Limb (tissue), 2 donors: ENCODE results near the gene ADGRG7.
A peak's percentile ranks its signal among the peaks of the same experiment; 100 is the strongest.

Source experiments
- DNase-seq, 2 donors: peaks; one replicate each; pipeline ENCODE4 v3.0.0-alpha.2; 2016; ENCODE audit errors: extremely low spot score in 2 of 2

ADGRG7 gene

DNA sequence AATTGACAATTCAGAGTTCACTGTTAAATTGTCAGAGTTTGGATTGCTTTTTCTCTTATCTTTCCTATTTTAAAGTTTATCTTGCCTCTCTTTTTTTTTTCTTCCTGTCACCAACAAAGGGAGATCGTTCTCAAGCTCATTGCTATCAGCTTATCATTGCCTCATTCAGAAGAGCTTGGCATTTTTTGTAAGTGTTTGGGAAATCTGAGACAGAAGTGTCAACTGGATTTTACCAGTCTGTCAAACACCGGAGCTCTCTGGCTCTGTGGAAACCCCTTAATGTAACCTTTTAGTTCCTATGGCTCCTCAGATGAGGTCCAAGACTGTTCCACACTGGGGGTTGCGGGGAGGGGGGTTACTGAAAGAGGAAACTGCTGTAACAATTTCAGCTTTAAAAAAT lies 89.3 kb downstream of the ADGRG7 start:
- DNase-seq: no peak

DNA sequence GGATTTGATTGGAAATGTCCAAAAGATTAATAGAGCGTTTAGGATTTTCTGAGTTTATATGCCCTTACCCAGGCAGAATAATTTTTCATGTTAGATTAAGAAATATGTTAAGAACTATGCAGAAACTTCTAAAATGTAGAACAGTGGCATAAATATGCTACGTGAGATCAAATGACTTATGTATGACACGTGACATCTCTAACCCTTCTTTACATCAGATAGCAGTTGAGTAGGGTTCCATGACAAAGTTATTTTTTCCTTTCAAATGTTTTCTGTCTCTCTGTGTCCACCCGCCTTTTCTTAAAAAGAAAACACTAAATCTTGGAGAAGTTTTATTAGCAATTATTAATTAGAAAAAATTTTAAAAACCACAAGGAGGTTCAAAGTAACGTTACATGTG lies 91.3 kb downstream of the ADGRG7 start:
- no peak for DNase-seq

DNA sequence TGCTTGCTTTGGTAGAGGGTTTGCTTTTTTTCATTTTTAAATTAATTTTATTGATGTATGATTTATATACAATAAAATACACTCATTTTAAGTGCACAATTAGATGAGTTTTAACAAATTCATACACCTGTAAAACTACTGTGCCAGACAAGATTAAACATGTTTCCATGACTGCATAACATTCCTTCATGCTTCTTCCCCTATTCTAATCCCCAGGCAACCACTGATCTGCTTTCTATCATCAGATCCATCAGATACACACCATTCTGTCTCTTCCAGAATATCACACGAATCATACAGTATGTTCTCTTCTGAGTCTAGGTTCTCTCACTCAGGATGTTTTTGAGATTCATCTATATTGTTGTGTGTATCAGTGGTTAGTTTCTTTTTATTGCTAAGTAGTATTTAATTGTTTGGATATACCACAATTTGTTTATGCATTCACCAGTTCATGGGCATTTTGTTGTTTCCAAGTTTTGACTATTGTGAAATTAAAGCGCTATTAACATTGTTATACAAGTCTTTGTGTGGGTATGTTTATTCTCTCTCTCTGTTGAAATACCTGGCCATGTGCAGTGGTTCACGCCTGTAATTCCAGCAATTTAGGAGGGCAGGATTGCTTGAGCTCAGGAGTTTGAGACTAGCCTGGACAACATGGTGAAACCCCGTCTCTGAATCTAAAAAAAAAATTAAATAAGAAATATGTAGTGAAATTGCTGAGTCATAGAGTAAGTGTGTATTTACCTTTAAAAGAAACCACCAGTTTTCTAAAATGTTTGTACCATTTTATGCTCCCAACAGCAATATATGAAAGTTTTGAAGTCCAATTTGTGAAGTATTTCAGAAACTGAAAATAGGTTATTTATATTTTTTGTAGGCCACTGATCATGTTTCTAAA lies 92.9 kb downstream of the ADGRG7 start:
- DNase-seq: no peak

DNA sequence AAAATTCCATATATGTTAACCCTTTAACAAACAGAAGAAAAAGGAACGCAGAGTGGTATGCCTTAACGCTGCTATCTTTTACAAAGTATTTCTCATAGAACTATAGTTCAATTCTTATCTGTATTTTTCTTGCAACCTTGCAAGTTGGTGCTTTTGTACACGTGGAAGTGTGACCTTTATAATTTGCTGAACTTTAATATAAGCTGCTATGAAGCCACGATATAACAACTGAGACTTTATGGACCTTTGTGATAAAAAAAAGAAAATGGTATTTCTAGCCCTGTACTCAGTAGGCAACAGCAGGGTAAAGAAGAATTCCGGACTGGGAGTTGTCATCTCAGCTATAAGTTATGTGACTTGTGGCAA lies 93.6 kb downstream of the ADGRG7 start:
- DNase-seq: no peak

DNA sequence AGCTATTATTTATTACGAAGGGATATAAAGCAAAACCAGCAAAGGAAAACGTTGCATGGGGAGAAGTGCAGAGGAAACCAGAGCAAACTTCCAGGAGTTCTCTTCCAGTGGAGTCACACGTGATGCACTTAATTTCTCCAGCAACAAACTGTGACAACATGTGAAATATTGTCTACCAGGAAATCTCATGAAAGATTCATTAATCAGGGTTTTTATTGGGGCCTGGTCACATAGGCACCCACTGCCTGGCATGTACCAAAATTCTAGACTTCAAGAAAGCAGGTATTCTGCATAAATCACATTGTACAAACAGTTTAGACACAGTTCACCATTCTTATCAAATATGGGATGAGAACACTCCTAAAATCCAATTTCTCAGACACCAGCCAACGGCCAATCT lies 94.5 kb downstream of the ADGRG7 start:
- DNase-seq: no peak

DNA sequence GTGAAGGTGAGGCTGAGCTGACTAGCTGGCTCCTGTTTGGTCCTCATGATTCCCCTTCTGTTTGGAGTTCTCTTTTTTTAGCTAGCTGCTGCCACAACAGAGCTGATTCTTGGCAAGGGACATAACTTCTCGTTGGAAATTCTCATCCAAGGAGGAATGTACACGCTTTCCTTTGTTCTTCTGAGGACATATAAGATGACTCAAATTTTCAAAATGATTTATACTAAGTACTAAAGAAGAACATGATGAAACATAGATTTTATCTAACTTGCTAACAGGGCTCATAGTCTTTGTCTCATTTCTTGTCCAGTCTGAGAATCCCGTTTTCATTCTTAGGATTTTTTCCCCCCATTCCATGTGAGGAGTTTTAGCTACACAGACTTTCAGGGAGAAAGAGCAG lies 97.0 kb downstream of the ADGRG7 start:
- DNase-seq: no peak

DNA sequence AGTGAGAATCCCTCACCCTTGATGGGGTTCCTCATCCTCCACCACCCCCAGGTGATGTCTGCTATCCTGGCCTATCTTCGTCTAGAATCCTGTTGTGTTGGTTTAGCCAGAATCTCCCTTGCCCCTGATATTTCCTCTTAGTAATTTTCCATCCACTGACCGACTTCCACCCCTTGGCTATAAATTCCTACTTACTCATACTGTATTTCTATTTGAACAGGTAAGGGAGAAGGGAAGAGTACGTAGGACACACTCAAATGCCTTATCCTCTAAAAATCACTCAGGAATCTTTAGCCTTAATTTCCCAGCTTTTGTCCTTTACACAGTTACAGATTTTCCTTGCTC lies 99.2 kb downstream of the ADGRG7 start:
- no peak for DNase-seq

DNA sequence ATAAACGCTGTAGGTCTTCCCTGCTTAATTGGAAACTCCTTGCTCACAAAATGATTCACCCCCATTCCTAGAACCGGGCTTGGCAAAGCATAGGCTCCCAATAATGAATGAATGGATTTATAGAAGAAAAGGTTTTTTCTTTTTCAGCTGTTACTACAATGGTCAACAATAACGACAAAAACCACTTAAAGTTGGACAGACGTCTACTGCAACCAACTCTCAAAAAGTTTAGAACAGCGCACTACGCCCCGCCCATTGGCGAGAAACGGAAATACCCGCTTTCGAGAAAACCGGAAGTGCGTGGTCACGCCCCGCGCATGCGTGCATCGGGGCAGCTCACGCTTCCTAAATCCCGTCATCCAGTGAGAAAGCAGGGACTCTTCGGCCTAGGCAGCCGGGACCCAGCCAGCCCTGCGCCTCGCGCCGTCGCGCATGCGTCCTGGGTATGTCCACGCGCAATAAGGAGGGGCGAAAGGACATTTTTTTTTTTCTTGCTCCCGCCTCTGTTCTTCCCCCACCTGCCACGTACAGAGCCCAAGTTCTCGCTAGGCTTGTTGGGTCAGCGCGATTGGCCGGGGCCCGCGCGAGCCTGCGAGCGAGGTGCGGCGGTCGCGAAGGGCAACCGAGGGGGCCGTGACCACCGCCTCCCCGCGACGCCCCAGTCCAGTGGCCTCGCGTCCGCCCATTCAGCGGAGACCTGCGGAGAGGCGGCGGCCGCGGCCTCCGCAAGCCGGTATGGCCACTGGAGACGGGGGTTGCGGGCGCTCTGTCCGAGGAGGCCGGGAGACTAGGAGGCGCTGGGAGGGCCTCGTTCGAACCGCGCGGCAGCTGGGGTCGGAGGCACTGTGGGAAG lies 99.8 kb downstream of the ADGRG7 start, which contains the start of gene TFG:
TSS of gene TFG (plus strand) at position 506 of the 853 bp plus-strand sequence. CDS start 4,192 bp downstream, outside the sequence.
- peak; percentile 99 to 100 for DNase-seq

DNA sequence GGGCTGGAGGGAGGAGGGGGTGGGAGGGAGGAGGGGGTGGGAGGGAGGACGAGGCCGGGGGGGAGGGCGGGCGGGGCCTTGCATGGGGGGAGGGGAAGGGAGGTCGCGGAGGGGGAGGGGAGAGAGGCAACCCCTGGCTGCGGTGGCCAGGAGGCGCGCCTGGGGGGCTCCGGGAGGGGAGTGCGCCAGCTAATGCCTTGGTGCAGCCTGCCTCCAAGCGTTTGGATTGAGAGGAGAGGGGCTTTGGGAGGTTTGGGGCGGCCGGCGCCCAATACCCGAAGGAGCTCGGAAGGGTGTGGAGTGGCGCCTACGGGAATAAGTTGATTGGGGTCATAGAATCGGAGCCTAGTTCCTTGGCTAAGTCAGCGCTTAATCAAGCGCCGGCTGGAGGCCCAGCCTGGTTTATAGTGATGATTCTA lies 100.5 kb downstream of the ADGRG7 start:
- peak; percentile 78 to 86 for DNase-seq

- DNase-seq: peak; percentile 48 to 60
Measured at GRCh38 chr3:100710261-100710968, 101.0 kb downstream of the ADGRG7 start.

DNA sequence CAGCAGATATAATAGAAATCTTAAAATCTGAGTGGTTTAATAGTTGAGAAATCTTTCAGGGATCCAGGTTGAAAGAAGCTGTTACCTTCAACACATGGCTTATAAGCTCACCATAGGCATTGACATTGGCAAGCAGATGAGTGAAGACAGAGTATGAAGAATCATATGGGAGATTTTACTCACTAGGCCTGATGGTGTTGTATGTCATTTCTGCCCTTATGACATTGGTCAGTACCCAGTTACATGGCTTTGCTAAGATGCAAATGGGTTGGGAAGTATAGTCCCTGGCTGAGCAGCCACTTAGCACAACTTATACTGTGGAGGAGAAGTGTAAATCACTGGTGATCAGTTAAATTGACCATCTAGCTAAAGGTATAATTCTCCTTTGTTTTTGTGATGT lies 105.8 kb downstream of the ADGRG7 start:
- DNase-seq: no peak

- no peak for DNase-seq
Measured at GRCh38 chr3:100717063-100717462, 107.7 kb downstream of the ADGRG7 start.

- no peak for DNase-seq
Measured at GRCh38 chr3:100717637-100718487, 108.5 kb downstream of the ADGRG7 start.

DNA sequence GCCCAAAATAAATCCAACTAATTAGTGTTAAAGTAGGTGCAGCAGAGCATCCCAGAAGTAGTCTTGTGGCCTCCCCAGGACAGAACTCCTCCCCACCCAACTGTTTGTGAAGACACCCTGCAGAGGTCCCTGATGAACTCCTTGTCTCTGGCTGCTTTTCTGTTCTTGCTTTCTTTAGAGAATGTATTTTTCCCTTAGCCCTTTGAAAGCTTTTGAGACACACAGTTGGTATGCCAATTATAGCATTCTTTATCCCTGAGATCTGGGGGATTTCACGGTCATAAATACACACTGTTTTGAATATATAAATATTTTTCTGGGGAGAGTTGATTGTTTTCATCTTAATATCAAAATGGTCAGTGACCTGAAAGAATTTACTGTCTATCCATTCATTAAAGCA lies 109.7 kb downstream of the ADGRG7 start:
- DNase-seq: no peak

DNA sequence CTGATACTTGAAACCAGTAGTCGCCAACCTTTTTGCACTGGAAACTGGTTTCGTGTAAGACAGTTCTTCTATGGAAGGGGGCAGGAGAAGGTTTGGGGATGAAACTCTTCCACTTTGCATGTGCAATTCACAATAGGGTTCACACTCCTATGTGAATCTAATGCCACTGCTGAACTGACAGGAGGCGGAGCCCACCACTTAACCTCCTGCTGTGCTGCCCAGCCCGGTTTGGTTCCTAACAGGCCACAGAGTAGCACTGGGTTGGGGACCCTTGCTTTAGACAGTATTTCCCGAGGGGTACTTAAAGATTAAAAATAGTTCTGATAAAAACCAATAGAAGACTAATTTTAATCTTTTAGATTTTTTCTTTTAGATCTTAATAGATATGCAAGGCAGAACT lies 111.0 kb downstream of the ADGRG7 start:
- DNase-seq: no peak

GRCh38 chr3:100725935-100726513 lies 116.6 kb downstream of the ADGRG7 start:
- DNase-seq: no peak

DNA sequence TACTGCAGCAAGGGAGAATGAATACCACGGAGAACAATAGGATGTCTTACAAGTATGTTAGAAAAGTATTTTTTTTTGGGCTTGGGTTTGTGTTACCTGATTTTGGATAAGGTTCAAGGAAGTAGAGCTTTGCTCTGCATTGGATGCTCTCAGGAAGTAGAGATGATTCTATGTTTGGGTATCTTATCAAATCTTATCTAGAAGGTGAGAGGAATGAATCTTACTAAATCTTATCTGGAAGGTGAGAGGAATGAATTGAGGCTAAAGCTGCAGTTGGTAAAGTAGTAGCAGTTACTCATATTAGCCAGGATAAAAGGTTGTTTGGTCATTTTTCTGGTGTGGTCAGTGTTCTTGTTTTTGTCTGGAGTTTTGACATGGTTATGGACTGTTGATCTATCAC lies 117.3 kb downstream of the ADGRG7 start:
- no peak for DNase-seq

DNA sequence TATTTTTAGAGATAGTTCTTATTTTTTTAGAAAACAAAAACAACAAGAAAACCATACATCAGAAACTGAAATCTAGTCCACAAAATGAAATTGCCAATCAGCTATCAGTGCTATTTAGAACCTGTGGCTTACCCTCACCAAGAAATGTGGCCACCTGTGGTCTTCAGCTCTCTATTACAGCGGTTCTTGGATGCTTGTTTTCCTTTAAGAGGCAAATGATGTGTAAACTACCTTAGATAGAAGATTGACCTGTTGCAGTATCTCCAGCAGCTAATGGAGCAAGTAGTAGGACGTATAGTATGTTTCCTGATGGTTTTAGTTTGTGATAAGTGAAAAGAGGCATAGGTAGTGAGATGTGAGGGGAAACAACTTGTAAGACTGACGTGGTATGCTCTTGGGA lies 121.1 kb downstream of the ADGRG7 start:
- no peak for DNase-seq

- DNase-seq: no peak
Measured at GRCh38 chr3:100732435-100732834, 123.0 kb downstream of the ADGRG7 start.

GRCh38 chr3:100737334-100737733 lies 127.9 kb downstream of the ADGRG7 start:
- DNase-seq: no peak

- DNase-seq: no peak
Measured at GRCh38 chr3:100740207-100740606, 130.8 kb downstream of the ADGRG7 start.
